GM12878 (cell line): ENCODE measurements around the gene RHOC.

Source experiments
- RCOR1 ChIP-seq: conservative IDR thresholded peaks from 2 replicates; pipeline ENCODE4 v1.6.1; 2012; ENCODE audit warnings: low read depth, low read length, improper control_type of control experiment
- SREBF2 ChIP-seq: IDR thresholded peaks from 2 replicates; pipeline ENCODE4 v1.6.1; 2012; ENCODE audit warnings: mild to moderate bottlenecking, low read length
- ZZZ3 ChIP-seq: IDR thresholded peaks from 2 replicates; pipeline ENCODE4 v1.6.1; 2011; ENCODE audit warnings: low read depth; ENCODE audit not compliant: control insufficient read depth, insufficient read length
- TF ChIP-seq, protein P1 (sequence below), 3 experiments: IDR thresholded peaks in 2 of 3; conservative IDR thresholded peaks in 1 of 3; 2 replicates each; pipeline ENCODE4 v1.5.1; 2011; ENCODE audit warnings: low read depth in 3 of 3, low read length in 3 of 3, mild to moderate bottlenecking in 3 of 3, control low read depth in 2 of 3, moderate library complexity in 2 of 3, inconsistent platforms in 1 of 3, mixed read lengths in 1 of 3; ENCODE audit not compliant: control insufficient read depth in 2 of 3, insufficient read depth in 1 of 3; ENCODE audit errors: extremely low read depth in 1 of 3
- TF ChIP-seq, protein P2 (sequence below): IDR thresholded peaks from 2 replicates; pipeline ENCODE4 v1.6.1; 2012; ENCODE audit warnings: low read depth, low read length, improper control_type of control experiment
- TF ChIP-seq, protein P3 (sequence below): fragments of 450-650 bp; IDR thresholded peaks from 2 replicates; pipeline ENCODE4 v1.6.1; 2014; ENCODE audit warnings: mild to moderate bottlenecking

DNA sequence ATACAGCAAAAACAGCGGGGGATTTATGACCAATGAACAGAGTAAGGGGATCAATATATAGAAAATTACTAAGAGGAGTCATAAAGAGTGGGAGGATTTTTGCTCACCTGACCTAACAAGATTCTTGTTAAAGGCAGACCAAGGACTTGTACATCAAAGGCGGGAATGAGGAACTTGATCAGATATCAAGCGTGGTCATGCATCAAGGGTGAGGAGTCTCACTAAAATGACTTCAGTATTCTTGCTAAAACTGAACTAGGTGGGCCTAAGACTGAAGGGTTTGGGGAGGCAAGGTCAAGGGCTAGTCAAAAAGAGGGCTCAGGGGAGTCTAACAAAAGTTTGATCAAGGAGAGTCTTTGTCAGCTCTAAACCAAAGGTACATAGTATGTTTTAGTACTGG is 30.4 kb downstream of the RHOC start:
- TF ChIP-seq, protein P1, sequence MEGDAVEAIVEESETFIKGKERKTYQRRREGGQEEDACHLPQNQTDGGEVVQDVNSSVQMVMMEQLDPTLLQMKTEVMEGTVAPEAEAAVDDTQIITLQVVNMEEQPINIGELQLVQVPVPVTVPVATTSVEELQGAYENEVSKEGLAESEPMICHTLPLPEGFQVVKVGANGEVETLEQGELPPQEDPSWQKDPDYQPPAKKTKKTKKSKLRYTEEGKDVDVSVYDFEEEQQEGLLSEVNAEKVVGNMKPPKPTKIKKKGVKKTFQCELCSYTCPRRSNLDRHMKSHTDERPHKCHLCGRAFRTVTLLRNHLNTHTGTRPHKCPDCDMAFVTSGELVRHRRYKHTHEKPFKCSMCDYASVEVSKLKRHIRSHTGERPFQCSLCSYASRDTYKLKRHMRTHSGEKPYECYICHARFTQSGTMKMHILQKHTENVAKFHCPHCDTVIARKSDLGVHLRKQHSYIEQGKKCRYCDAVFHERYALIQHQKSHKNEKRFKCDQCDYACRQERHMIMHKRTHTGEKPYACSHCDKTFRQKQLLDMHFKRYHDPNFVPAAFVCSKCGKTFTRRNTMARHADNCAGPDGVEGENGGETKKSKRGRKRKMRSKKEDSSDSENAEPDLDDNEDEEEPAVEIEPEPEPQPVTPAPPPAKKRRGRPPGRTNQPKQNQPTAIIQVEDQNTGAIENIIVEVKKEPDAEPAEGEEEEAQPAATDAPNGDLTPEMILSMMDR (IDR thresholded peaks at IDR 0.05 in 2 of 3, conservative IDR thresholded peaks at IDR 0.05 in 1 of 3; ENCODE audit: control insufficient read depth in 2 of 3, extremely low read depth in 1 of 3, insufficient read depth in 1 of 3, low read depth in 3 of 3, low read length in 3 of 3) = no peak
- TF ChIP-seq, protein P2, sequence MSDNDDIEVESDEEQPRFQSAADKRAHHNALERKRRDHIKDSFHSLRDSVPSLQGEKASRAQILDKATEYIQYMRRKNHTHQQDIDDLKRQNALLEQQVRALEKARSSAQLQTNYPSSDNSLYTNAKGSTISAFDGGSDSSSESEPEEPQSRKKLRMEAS = no peak
- TF ChIP-seq RCOR1 = no peak
- TF ChIP-seq, protein P3, sequence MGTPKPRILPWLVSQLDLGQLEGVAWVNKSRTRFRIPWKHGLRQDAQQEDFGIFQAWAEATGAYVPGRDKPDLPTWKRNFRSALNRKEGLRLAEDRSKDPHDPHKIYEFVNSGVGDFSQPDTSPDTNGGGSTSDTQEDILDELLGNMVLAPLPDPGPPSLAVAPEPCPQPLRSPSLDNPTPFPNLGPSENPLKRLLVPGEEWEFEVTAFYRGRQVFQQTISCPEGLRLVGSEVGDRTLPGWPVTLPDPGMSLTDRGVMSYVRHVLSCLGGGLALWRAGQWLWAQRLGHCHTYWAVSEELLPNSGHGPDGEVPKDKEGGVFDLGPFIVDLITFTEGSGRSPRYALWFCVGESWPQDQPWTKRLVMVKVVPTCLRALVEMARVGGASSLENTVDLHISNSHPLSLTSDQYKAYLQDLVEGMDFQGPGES = no peak
- no peak for TF ChIP-seq ZZZ3
- TF ChIP-seq SREBF2 = no peak
